MV-4-11 (cell line): ENCODE measurements around the gene UROC1.
A peak's percentile ranks its signal among the peaks of the same experiment; 100 is the strongest.

Experiments used
- DNase-seq: peaks from one replicate; lab custom pipeline; 2025; lab: John Stamatoyannopoulos, UW

The UROC1 gene

GRCh38 chr3:126478581-126479310, 38.8 kb downstream of the UROC1 start:
- DNase-seq: no peak

DNA sequence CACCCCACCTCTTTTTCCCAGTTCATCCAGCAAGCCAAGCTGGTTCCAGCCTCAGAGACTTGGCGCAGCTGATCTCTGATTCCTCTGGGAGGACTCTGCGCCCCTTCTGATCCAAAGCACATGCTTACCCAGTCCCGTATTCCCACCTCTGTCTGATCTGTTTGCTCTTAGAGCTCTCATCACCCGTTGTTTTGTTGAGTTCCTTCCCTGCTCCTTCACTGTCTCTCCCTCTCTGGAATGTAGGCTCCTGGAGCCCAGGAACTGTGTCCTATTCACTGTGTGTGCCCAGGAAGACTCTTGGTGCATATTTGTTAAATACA, 40.6 kb downstream of the UROC1 start:
- DNase-seq: no peak

DNA sequence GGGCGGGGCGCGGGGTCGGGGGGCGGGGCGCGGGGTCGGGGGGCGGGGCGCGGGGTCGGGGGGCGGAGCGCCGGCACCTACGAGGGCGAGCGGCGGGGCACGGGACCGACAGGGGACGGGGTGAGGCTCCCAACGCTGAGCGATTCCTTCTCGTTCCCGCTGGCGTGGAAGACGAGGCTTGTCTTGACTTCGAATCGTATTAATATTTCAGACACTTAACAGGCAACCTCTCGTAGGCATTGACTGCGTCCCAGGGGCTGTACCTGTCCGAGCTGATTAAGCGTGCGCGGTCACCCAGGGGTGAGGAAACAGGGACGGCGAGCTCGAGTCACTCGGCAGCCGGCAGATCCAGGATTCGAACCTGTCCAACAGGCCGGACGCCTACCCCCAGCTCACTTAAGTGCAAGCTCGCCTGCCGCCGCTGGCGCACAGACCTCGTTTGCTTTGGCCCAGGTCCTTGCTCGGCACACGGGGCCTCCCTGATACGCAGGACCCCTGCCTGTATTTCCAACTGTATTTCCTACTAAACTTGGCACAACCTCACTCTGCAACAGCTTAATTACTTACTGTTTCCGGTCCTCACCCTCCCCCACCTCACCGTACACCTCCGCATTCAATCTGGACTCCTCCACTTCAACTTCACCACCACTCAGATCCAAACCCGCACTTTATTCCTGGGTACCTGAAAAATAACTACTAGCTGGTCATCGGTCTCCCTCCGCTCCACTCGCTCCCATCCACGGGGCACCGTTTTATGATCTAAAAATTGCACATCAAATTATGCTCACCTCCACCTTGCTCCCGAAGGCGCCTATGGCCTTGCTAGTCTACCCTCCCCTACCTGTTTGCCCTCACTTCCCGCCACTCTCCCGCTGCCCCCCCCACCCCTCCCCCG, 41.2 kb downstream of the UROC1 start:
- peak; percentile 36 for DNase-seq

- DNase-seq: peak; percentile 89
These were observed 42.0 kb downstream of the UROC1 start, which contains the start of gene ZXDC for GRCh38 chr3:126475413-126476114. Gene ZXDC (minus strand): TSS chr3:126475891. CDS start chr3:126475865, 26 bp downstream.

DNA sequence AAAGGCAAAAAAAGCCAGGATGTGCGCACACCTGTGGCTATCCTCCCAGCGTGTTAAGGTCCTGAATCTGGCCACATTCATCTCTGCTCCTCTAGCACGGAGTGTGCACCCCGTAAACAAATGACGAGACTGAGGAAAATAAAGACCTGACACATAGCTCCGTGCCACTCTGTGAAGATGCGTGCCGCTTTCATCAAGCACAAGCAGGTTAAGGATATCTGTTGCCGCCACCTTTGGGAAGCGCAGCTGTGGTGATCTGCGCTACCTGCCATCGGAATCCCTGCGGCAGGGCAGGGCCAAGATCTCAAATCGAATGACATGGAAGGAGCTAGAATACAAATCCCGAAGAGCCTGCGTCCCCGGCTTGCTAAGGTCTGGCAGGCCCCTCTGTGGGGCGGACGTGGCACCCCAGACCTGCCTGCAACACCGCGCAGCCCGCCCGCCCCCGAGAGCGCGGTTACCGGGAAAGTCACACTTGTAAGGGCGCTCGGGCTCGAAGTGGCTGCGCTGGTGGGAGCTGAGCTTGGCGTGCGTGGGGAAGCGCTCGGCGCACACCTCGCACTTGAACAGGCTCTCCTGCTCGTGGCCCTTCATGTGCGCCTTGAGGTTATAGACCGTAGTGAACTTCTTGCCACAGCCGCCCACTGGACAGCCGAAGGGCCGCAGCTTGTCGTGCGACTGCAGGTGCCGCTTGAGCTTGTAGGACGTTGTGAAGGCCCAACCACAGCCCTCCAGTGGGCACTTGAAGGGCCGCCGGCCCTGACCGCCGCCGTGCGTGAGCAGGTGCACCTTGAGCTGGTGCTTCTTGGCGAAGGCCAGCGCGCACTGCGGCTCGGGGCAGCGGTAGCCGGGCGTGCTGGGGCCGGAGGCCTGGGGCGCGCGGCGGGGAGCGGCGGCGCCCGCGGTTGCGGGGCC, 42.8 kb downstream of the UROC1 start:
- DNase-seq: peak; percentile 27

DNA sequence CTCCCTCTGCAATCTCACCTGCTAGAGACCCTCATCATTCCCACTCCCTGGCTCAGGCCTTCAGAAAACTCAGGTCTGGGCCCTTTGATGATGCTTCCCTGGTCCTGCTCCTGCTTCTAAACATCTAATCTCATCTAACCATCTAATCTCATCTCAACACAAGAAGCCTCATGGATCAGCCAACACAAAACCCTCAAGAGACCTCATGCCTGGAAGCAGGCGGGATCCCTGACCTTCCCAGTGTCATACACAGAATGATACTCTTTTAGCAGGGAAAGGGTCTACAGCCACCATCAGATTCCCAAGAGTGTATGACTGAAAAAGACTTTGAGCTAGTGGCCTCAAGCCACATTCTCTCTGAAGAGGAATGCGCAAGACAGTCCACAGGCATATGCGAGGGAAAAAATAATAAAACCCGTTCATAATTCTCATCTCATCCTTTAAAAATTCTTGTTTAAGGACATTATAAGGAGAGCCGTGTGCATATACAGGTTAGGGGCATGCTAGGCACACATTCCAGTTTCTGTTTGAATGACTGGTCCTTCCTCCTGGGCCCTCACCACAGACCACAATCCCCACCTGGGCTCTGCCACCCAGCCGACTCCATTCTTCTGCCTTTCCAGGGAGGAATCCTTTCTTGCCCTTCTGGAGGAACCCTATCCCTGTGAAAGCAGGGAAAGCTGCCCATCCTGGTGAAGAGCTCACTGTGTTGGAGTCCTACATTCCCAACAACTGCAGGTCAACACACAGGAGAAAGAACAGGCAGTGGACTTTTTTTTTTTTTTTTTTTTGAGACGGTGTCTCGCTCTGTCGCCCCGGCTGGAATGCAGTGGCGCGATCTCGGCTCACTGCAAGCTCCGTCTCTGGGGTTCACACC, 44.0 kb downstream of the UROC1 start:
- DNase-seq: peak; percentile 3

GRCh38 chr3:126472277-126473006, 45.1 kb downstream of the UROC1 start:
- peak; percentile 100 for DNase-seq

GRCh38 chr3:126469479-126469878, 48.1 kb downstream of the UROC1 start:
- no peak for DNase-seq

GRCh38 chr3:126468028-126468891, 49.3 kb downstream of the UROC1 start:
- peak; percentile 76 for DNase-seq

GRCh38 chr3:126467611-126467955, 50.0 kb downstream of the UROC1 start:
- DNase-seq: no peak

DNA sequence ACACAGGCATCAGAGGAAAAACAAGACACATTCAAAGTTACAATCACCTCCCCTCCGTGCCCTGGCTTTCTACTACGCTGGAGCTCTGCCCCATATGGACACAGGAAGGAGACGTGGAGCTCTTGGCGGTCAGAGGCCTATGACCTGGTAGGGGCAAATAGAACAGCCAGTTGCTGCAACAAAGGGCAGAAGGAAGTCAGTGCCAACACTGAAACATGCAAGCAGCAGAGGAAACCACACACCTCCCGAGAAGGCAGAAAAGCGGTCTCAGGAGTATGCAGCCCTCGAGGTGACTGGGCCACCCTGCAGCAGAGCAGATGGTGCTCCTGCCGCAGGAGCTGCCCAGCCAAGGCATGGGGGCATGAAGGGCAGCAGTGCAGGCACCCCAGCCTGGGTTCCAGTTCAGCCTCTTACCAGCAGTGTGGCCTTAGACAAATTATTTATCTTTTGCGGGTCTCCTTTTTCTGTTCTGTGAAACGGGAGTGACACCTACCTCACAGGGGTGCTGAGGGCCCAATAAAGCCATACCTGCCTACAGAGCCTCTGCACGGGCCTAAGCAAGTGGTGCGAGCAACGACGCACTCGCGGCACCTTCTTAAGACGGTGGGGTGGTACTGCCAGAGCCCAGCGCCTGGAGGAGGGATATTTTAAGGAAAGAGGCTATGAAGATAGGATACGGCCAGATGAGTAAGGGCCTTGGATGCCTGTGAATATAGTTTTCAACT, 50.5 kb downstream of the UROC1 start:
- peak; percentile 39 for DNase-seq

DNA sequence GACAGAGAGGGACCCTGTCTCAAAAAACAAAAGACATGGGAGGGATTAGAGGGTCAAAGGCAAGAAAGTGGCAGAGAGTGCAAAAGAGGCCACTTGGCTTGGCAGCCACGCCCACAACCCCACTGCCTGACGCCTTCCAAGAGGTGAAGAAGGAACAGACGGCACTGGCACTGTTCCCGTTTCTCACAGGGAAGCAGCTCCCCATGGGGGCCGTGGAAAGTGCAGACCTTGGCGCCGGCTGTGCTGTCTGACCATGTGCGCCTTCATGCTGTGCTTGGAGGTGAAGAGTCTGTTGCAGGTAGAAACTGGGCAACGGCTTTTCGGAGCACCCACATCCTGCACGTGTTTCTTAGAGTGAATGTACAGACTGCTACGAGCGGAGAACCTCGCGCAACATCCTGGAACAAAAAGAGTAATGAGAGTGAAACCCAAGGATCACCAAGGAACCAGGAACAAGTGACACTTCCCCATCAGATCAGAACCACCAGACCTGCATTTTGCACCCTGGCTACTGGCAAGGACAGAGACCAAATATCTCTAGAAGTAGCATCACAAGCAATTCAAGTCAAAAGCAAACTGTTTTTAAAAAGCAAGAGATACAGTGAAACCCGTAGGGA, 51.5 kb downstream of the UROC1 start:
- peak; percentile 92 for DNase-seq

- no peak for DNase-seq
These were observed 52.6 kb downstream of the UROC1 start for GRCh38 chr3:126464997-126465396.

- DNase-seq: peak; percentile 74
These were observed 53.1 kb downstream of the UROC1 start for GRCh38 chr3:126464494-126464893.

- no peak for DNase-seq
These were observed 53.5 kb downstream of the UROC1 start for GRCh38 chr3:126464093-126464492.

DNA sequence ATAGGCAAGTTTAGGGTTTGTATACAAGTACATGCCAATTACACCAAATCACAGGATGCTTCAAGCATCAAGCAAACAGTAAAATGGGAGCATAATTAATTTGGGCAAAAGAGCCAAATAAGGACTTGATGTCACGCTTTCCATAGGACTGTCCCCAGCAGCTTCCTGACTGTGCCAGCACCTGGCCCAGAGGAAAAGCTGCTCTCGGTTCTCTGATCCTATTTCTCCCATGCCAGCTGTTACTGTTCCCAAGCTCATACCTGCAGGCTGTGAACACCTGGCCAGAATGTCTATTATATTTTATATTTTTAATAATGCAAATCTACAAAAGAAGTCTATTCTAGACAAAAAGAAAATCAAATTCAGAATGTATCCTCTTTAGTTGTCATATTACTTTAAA, 54.1 kb downstream of the UROC1 start:
- DNase-seq: no peak

GRCh38 chr3:126461450-126462070, 56.0 kb downstream of the UROC1 start:
- no peak for DNase-seq
